H1 (cell line): ENCODE results near the gene LRP5. TPM values are rescaled to one million over a fixed set of nuclear protein-coding genes. Genes with fewer than 3 reads are reported as not detected.

Source experiments
- CTCF ChIA-PET: fragments of 300-600 bp; sonication (Branson Sonifier 250); formaldehyde crosslinking; loops from one replicate; lab custom pipeline; 2021; ENCODE audit not compliant: partially characterized antibody; lab: Charles Lee
- POLR2A ChIA-PET: fragments of 300-600 bp; sonication (Branson Sonifier 250); formaldehyde crosslinking; loops from one replicate; lab custom pipeline; 2021; ENCODE audit warnings: inconsistent platforms; ENCODE audit not compliant: partially characterized antibody; lab: Charles Lee
- DNase-seq, 2 experiments: peaks; one replicate each; pipeline versions ENCODE4 v3.0.0 to v3.0.0-alpha.2; 2010 to 2022; ENCODE audit warnings: low spot score in 2 of 2, low read depth in 1 of 2, mixed read lengths in 1 of 2
- FAIRE-seq: peaks from 2 replicates; lab custom pipeline; 2011; peaks lifted over from hg19 to GRCh38; lab: Jason Lieb, UNC
- H2AFZ ChIP-seq: 2 replicates; pipeline ENCODE4 v1.8.1; 2012; ENCODE audit warnings: low read length, inconsistent platforms
- H2AK5ac ChIP-seq: 2 replicates; pipeline ENCODE4 v1.6.1; 2013; ENCODE audit warnings: low read depth, low read length
- H2BK120ac ChIP-seq: replicated peaks from 2 replicates; pipeline ENCODE3; 2013; ENCODE audit warnings: low read depth, low read length, inconsistent platforms
- H2BK12ac ChIP-seq: 2 replicates; pipeline ENCODE4 v1.6.1; 2013; ENCODE audit warnings: low read depth, low read length
- H2BK15ac ChIP-seq: 2 replicates; pipeline ENCODE4 v1.6.1; 2013; ENCODE audit warnings: low read length
- H2BK20ac ChIP-seq: 2 replicates; pipeline ENCODE4 v1.6.1; 2013; ENCODE audit warnings: low read length
- H2BK5ac ChIP-seq: 2 replicates; pipeline ENCODE4 v1.6.1; 2013; ENCODE audit warnings: low read depth, low read length
- H3K14ac ChIP-seq: 2 replicates; pipeline ENCODE4 v1.6.1; 2013; ENCODE audit warnings: inconsistent platforms; ENCODE audit not compliant: insufficient read length
- H3K18ac ChIP-seq: 2 replicates; pipeline ENCODE4 v1.6.1; 2013; ENCODE audit warnings: low read length; ENCODE audit errors: extremely low read depth
- H3K23ac ChIP-seq: 2 replicates; pipeline ENCODE4 v1.6.1; 2013; ENCODE audit warnings: inconsistent platforms; ENCODE audit not compliant: insufficient read length
- H3K23me2 ChIP-seq: 2 replicates; pipeline ENCODE4 v1.6.1; 2013; ENCODE audit warnings: low read depth, low read length
- H3K27ac ChIP-seq: 2 replicates; pipeline ENCODE4 v1.6.1; 2011; ENCODE audit warnings: low read depth, low read length, inconsistent platforms
- H3K27me3 ChIP-seq, 4 experiments: replicated peaks in 1 of 4; 1 replicate in 1 of 4; 2 replicates in 3 of 4; pipeline versions ENCODE4 v1.6.1 to v1.8.1; 2011 to 2013; ENCODE audit warnings: low read length in 3 of 4, mild to moderate bottlenecking in 3 of 4, inconsistent platforms in 2 of 4, mixed read lengths in 2 of 4, moderate library complexity in 1 of 4; ENCODE audit not compliant: control insufficient read depth in 3 of 4, insufficient read depth in 3 of 4; ENCODE audit errors: extremely low read depth in 1 of 4
- H3K36me3 ChIP-seq, 4 experiments: 2 replicates each; pipeline versions ENCODE4 v1.6.1 to v1.8.1; 2011 to 2013; ENCODE audit warnings: mild to moderate bottlenecking in 4 of 4, low read length in 3 of 4, moderate library complexity in 2 of 4, control low read depth in 1 of 4, inconsistent platforms in 1 of 4; ENCODE audit not compliant: insufficient read depth in 4 of 4, control insufficient read depth in 2 of 4
- H3K4ac ChIP-seq: replicated peaks from 2 replicates; pipeline ENCODE3; 2013; ENCODE audit warnings: low read length, low read depth, mixed read lengths, inconsistent platforms; ENCODE audit not compliant: insufficient read length
- H3K4me1 ChIP-seq, 4 experiments: replicated peaks in 1 of 4; 1 replicate in 1 of 4; 2 replicates in 3 of 4; pipeline versions ENCODE4 v1.6.1 to v1.8.1; 2011 to 2013; ENCODE audit warnings: low read length in 3 of 4, inconsistent platforms in 2 of 4, mixed read lengths in 1 of 4; ENCODE audit not compliant: insufficient read depth in 4 of 4, control insufficient read depth in 3 of 4
- H3K4me2 ChIP-seq, 2 experiments: 2 replicates each; pipeline versions ENCODE4 v1.6.1 to v1.8.1; 2011 to 2013; ENCODE audit warnings: low read depth in 2 of 2, low read length in 2 of 2, control low read depth in 1 of 2, inconsistent platforms in 1 of 2, mild to moderate bottlenecking in 1 of 2; ENCODE audit not compliant: insufficient read depth in 1 of 2
- H3K4me3 ChIP-seq, 4 experiments: fragments of 200-600, 300-600 bp in 1 of 4; sonication (generic), shearing (Covaris generic), sonication (Bioruptor Twin) in 1 of 4; 2 replicates each; pipeline versions ENCODE4 v1.5.1 to v1.8.1; 2011 to 2016; ENCODE audit warnings: low read length in 4 of 4, low read depth in 3 of 4, control low read depth in 2 of 4, inconsistent platforms in 2 of 4, mild to moderate bottlenecking in 2 of 4, mixed read lengths in 1 of 4, moderate library complexity in 1 of 4; ENCODE audit not compliant: insufficient read depth in 2 of 4; ENCODE audit errors: extremely low read depth in 1 of 4
- H3K56ac ChIP-seq: replicated peaks from 2 replicates; pipeline ENCODE3; 2013; ENCODE audit warnings: low read depth, mild to moderate bottlenecking, mixed read lengths, low read length, inconsistent platforms; ENCODE audit not compliant: insufficient read length
- H3K79me1 ChIP-seq: 2 replicates; pipeline ENCODE4 v1.6.1; 2013; ENCODE audit warnings: low read depth, low read length, control low read depth
- H3K79me2 ChIP-seq, 2 experiments: 2 replicates each; pipeline versions ENCODE4 v1.6.1 to v1.8.1; 2012 to 2013; ENCODE audit warnings: low read length in 2 of 2, mild to moderate bottlenecking in 2 of 2, inconsistent platforms in 1 of 2; ENCODE audit not compliant: insufficient read depth in 2 of 2, control insufficient read depth in 1 of 2
- H3K9ac ChIP-seq, 4 experiments: replicated peaks in 1 of 4; 1 replicate in 1 of 4; 2 replicates in 3 of 4; pipeline versions ENCODE4 v1.6.1 to v1.8.1; 2011 to 2013; ENCODE audit warnings: low read depth in 3 of 4, low read length in 3 of 4, control low read depth in 2 of 4, mild to moderate bottlenecking in 2 of 4, moderate library complexity in 2 of 4, inconsistent platforms in 1 of 4; ENCODE audit errors: extremely low read depth in 1 of 4
- H3K9me3 ChIP-seq, 2 experiments: 2 replicates each; pipeline versions ENCODE4 v1.6.1 to v1.8.1; 2012 to 2013; ENCODE audit warnings: mild to moderate bottlenecking in 2 of 2, moderate library complexity in 2 of 2, control low read depth in 1 of 2, inconsistent platforms in 1 of 2, low read depth in 1 of 2, low read length in 1 of 2, mixed read lengths in 1 of 2; ENCODE audit not compliant: insufficient read depth in 2 of 2
- H4K20me1 ChIP-seq, 2 experiments: replicated peaks in 1 of 2; 2 replicates each; pipeline versions ENCODE3 to v1.8.1; 2011 to 2013; ENCODE audit warnings: inconsistent platforms in 2 of 2, low read length in 2 of 2, mild to moderate bottlenecking in 1 of 2; ENCODE audit not compliant: insufficient read depth in 2 of 2, control insufficient read depth in 1 of 2
- H4K5ac ChIP-seq: 2 replicates; pipeline ENCODE4 v1.6.1; 2013; ENCODE audit warnings: low read length, low read depth, mixed read lengths, inconsistent platforms; ENCODE audit not compliant: insufficient read length
- H4K8ac ChIP-seq: 2 replicates; pipeline ENCODE4 v1.8.0; 2013; ENCODE audit warnings: mild to moderate bottlenecking, moderate library complexity, low read length, inconsistent platforms; ENCODE audit not compliant: insufficient read depth; ENCODE audit errors: extremely low read depth
- H4K91ac ChIP-seq: replicated peaks from 2 replicates; pipeline ENCODE3; 2013; ENCODE audit warnings: low read length, mixed read lengths, inconsistent platforms; ENCODE audit not compliant: insufficient read length
- CHD2 ChIP-seq: IDR thresholded peaks from 2 replicates; pipeline ENCODE4 v1.6.1; 2012; ENCODE audit warnings: low read length, improper control_type of control experiment
- CTCF ChIP-seq, 3 experiments: IDR thresholded peaks; 1 replicate in 2 of 3; 2 replicates in 1 of 3; pipeline versions ENCODE4 v1.5.1 to v1.6.1; 2011; ENCODE audit warnings: low read length in 3 of 3, mild to moderate bottlenecking in 3 of 3, inconsistent platforms in 2 of 3, low read depth in 1 of 3, moderate library complexity in 1 of 3; ENCODE audit not compliant: insufficient read depth in 1 of 3; ENCODE audit errors: control extremely low read depth in 1 of 3
- EGR1 ChIP-seq: IDR thresholded peaks from 2 replicates; pipeline ENCODE4 v1.6.1; 2011; ENCODE audit warnings: low read depth, low read length, borderline replicate concordance
- GABPA ChIP-seq: IDR thresholded peaks from 2 replicates; pipeline ENCODE4 v1.6.1; 2011; ENCODE audit warnings: mild to moderate bottlenecking, low read length, moderate library complexity, borderline replicate concordance; ENCODE audit not compliant: insufficient read depth
- KDM1A ChIP-seq: fragments of 200-600, 300-600 bp; sonication (generic); IDR thresholded peaks from 2 replicates; pipeline ENCODE4 v1.7.1; 2016; ENCODE audit warnings: mild to moderate bottlenecking, low read length, borderline replicate concordance
- POLR2AphosphoS5 ChIP-seq: IDR thresholded peaks from 2 replicates; pipeline ENCODE4 v1.6.1; 2011; ENCODE audit warnings: low read depth, low read length
- TEAD4 ChIP-seq: IDR thresholded peaks from 2 replicates; pipeline ENCODE4 v1.6.1; 2012; ENCODE audit warnings: low read depth, low read length, inconsistent platforms, mixed read lengths
- USF2 ChIP-seq: IDR thresholded peaks from 2 replicates; pipeline ENCODE4 v1.6.1; 2011; ENCODE audit warnings: low read length, improper control_type of control experiment
- ZNF274 ChIP-seq: IDR thresholded peaks from 2 replicates; pipeline ENCODE4 v1.7.0; 2012; ENCODE audit warnings: low read length, borderline replicate concordance; ENCODE audit errors: extremely low read depth
- WGBS, 2 experiments: shearing (Covaris generic) in 1 of 2; methylation state at CpG; one replicate each; pipeline versions ENCODE4 v1.1.6 to v1.1.7; 2013 to 2015; ENCODE audit warnings: low lambda C conversion rate in 2 of 2, mixed read lengths in 2 of 2, inconsistent platforms in 1 of 2, low coverage in 1 of 2, missing lambda C conversion rate in 1 of 2; ENCODE audit not compliant: insufficient replicate concordance in 2 of 2, insufficient coverage in 1 of 2, insufficient read length in 1 of 2; ENCODE audit errors: extremely low coverage in 1 of 2, missing lambda C conversion rate in 1 of 2; 5-methylcytosine and 5-hydroxymethylcytosine counted together
- polyA plus RNA-seq, 7 experiments: library from polyadenylated mRNA; depleted of rRNA in 3 of 7; stranded (reverse) in 5 of 7; unstranded in 2 of 7; fragments of >200 nt in 5 of 7; fragments of 200-250 nt in 2 of 7; gene quantifications; 1 replicate in 5 of 7; 2 replicates in 1 of 7; 4 replicates in 1 of 7; pipeline versions ENCODE4 v1.2.1 to v1.2.3, GENCODE V29; 2011 to 2013; ENCODE audit warnings: missing spikeins in 2 of 7, mixed read lengths in 2 of 7
- total RNA-seq: library from RNA; stranded (reverse); fragmentation: NEBNext Ultra II Directional; extraction: Animal tissue kit (Norgen Biotek cat#: 25700); gene quantifications from 2 replicates; pipeline ENCODE4 v1.2.1, GENCODE V29; 2021

The LRP5 gene
- total and polyA plus RNA-seq, 2 of the 8 experiments (the other 6 are each of a cell fraction or from before 2014, with no cell fraction given): 19.0 to 38.9 TPM

- Histone ChIP-seq H2BK20ac (no peak overlapping the region), H4K91ac (no peak overlapping the region), H3K14ac (no peak overlapping the region), H2AK5ac (no peak overlapping the region), H3K23me2 (no peaks in the 10 kb centered on the region), H2AFZ (no peak overlapping the region), H3K27me3 (no peaks in the 10 kb centered on the region), H3K4ac (no peak overlapping the region), H4K5ac (no peak overlapping the region), H2BK5ac (no peak overlapping the region), H2BK12ac (no peak overlapping the region), H2BK15ac (no peak overlapping the region), H3K9ac (no peak overlapping the region), H3K4me2 (no peak overlapping the region), H3K23ac (no peak overlapping the region), H3K36me3 (peaks cover 8 to 31% (median 15%) of the 10 kb centered on the region in 4 experiments), H3K4me3 (no peak overlapping the region), H2BK120ac (no peak overlapping the region), H3K18ac (no peak overlapping the region), H4K8ac (no peak overlapping the region), H3K27ac (no peak overlapping the region), H3K79me2 (no peaks in the 10 kb centered on the region), H4K20me1 (no peaks in the 10 kb centered on the region), H3K4me1 (no peaks in the 10 kb centered on the region), H3K79me1 (no peaks in the 10 kb centered on the region), H3K9me3 (peaks cover 7 to 8% of the 10 kb centered on the region in 2 experiments; a peak in 3 of 4 replicates), H3K56ac (no peak overlapping the region)
- POLR2A ChIA-PET: no interaction called here
- WGBS, 2 experiments: 93% methylated on average over 3 of the region's 3 CpGs; no CpG with 5 or more reads in 1 of the 2 experiments
- no peak for DNase-seq
- CTCF ChIA-PET: interaction anchor here (1.1 kb wide), 1 partner anchor 154 kb away, joined by 3 read pairs; no protein-coding TSS in a partner anchor
- no peak for FAIRE-seq
- TF ChIP-seq KDM1A (no peak), TEAD4 (no peak), POLR2AphosphoS5 (no peak), EGR1 (no peak), CHD2 (no peak), CTCF (IDR thresholded peaks at IDR 0.05; ENCODE audit: control extremely low read depth in 1 of 3, insufficient read depth in 1 of 3, low read depth in 1 of 3, low read length in 3 of 3) (no peak), GABPA (no peak), USF2 (no peak), ZNF274 (no peak)
Observed at GRCh38 chr11:68429661-68430060, 117.3 kb downstream of the LRP5 start.
